ENCODE results near the gene ABHD13.
"Not testable (repeated sequence)": the region's sequence is repeated elsewhere in the genome, so short reads cannot be mapped to it uniquely, and the experiment has no call there.

The ABHD13 gene

DNA sequence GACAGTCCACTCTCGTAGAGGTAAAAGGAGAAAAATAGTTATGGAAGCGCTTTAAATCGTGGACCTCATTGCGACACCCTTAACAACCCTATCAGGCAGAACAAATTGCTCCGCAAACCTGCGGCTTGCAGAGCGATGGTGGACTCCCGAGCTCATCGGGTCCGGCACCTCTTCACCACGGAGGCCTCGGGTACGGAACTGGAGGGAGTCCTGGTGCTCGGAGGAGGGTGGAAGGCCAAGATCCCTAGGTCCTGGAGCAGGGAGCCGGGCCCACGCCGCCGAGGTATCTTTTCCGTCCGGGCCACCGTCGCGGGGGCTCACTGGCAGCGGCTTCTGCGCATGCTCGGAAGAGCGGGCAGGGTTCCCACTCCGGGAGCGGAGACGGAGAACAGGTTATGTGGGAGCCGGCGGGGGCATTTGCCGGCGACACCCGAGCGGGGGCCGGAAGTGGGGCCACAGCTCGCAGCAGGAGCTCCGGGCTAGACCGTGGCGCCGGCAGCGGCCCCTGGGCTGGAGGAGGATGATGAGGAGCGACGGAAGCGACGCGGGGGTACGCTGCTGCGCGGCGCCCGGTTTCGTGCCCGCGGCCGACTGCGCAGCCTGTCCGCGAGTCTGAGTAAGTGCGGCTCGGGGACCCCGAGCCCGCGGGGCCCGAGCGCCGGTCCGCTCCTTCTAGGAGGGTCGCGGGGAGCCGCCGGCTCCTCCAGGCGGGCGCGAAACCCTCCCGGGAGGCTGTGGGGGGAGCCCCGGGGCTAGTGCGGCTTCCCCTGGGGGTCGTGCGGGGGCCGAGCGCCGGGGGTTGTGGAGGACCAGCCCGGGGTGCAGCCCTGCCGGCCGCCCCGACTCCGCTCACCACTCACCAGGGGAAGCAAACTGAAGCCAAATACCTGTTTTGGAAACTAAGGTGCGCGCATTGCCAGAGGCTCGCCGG is at the start of gene ABHD13:
ABHD13 (plus strand) TSS at position 349 of the 931 bp plus-strand sequence. CDS start 10,827 bp downstream, outside the sequence.
- peak; percentile 82 for DNase-seq (ENCODE audit: low read depth)

DNA sequence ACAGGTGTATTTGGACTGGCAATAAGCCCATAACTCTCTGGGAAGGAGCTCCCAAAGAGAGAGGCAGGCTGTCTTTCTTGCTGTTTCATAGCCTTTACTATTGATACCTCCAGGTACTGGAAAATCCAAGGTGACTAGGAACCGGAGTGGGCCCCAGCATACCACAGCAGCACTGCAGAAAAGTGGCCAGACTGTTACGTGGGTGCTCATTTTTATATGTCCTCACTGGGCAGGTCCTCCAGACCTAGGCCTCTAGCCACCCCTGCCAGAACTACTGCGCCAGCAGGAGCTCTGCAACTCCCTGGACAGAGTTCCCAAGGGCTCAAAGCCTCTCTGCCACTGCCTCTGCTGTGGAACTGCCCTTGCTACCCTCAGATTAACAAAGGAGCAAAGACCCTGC is 49.3 kb upstream of the ABHD13 start:
- DNase-seq (ENCODE audit: low read depth) = no peak

DNA sequence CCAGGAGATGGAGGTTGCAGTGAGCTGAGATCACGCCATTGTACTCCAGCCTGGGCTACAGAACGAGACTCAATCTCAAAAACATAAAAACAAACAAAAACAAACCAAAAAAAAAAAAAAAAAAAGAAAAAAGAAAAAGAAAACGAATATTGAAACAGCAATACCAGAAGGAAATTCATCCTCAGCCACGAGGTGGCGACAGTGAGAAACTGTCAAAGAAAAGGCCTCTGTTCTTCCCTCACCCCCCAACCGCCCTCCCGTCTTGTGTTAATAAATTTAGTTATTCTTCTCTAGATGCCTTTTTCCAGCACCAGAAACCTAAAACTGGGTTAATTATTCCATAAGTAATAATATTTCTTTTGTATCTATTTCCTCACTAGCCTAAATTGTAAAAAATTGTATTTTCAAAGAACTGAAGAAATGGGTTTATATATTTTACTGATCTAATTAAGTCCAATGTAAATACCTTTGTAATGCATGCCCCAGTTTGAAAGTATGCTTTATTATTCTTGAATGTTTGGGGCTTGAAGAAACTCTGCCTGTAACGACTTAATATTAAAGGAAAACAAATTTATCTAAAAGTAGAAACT is 41.4 kb upstream of the ABHD13 start:
- DNase-seq (ENCODE audit: low read depth) = peak; percentile 35

DNA sequence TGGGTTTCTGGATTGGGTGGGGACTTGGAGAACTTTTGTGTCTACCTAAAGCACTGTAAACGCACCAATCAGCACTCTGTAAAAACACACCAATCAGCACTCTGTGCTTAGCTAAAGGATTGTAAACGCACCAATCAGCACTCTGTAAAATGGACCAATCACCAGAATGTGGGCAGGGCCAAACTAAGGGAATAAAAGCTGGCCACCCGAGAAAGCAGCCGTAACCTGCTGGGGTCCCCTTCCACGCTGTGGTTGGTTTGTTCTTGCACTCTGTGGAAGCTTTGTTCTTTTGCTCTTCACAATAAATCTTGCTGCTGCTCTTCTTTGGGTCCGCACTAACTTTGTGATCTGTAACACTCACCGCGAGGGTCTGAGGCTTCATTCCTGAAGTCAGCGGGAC is 40.1 kb upstream of the ABHD13 start:
- no peak for DNase-seq (ENCODE audit: low read depth)

DNA sequence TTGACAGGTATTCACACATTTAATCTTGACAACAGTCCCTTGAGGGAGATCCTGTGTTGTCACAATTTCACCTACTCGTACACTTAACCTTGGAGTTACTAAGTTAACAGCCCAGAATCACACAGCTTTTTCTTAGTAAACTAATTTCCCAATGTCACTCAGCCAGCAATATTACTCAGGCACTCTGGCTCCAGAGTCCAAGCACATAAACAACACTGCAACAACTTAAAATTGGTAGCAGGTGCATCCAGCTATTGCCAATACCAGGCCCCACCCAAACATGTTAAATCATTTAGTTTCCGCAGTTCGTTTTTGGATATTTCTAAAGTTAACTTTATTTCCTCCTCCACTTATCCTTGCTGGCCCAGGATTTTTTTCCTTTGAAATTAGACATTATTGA is 35.5 kb upstream of the ABHD13 start:
- no peak for DNase-seq (ENCODE audit: low read depth)

DNA sequence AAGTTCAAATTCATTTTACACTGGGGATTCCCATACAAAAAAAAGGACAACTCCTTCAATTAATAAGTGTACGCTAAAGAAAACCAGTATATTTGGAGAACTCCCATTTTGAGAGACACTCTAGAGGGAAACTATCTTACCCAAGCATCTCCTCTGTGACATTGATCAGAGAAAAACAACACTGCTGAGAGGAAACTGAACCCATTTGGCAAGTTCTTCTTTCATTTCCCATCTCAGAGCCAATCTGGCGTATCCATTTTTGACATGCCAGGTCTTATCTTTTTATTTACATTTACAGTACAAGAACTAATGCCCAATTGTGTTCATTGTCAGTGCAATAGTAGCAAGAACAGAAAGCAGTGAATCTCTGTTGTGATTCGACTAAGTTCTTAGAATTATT is 33.0 kb upstream of the ABHD13 start:
- no peak for DNase-seq (ENCODE audit: low read depth)

DNA sequence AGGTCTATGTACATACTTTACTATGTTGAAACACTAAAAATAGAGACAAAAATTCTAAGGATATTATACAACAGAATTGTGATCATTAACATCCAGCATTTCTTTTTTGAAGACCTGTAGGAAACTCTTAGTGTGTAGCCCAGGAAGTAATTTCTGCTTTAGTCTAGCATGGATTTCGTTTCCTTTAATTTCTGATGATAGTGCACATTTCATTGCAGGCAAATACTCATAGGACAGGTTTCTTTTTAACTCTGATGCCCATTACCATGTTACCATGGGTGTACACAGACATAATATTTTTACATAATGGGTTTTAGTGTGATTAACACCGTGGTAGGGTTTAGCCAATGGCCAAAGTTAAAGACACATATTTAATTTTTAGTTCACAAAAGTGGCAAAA is 29.9 kb upstream of the ABHD13 start:
- DNase-seq (ENCODE audit: low read depth) = no peak

DNA sequence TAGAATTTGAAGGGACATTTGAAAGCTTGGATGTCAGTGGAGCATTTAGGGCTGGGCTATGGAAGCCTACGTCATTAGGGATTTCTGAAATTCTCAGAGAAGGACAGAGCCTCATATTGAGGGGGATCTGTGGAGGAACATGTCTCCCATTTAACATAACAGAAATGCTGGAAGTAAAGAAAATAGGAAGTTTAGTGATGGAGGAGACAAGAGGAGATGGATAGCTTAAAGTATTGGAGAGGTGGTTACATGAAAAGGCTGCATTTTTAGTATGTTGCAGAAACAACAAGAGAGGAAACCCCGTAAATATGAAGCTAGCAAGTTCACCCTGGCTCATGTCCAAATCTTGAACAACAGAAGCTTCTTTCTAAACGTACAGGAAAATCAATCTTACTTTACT is 27.3 kb upstream of the ABHD13 start:
- DNase-seq (ENCODE audit: low read depth) = no peak

DNA sequence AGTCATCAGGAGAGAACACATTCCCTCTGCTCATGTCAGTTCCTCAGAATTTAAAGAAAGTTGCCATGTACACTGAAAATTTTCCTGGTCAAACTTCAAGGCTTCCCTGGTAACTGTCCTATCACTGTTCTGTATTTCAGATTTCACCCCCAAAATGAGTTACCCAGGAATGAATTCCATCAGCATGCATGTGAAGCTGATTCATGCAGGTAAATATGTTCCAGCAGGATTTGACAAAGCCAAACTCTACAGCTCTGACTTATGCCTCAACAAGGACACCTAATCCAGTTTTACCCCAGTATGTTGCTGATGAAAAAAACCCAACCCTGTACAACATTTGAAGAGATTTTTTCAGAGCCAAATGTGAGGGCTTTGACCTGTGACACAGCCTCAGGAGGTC is 24.4 kb upstream of the ABHD13 start:
- no peak for DNase-seq (ENCODE audit: low read depth)

DNA sequence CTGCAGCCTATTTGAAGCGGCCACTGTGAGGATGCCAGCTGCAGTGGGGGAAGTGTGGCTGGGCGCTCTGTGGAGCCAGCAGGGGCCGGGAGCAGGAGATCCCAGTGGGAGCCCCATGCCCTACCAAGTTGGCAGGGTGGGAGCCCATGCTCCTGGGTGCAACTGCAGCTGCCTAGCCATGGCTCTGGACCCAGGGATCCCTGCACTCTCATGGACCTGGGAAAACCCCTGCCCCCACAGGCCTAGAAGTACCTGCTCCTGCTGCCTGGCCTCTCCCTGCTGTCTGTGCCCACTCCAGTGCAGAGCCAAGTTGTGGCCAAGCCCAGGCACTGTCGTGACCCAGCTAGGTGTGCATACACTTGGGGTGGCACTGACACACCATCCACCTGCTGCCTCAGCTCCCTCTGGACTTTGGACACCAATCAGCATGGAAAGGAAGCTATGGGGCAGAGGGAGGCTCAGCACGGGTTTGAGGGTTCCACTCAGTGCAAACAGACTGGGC is 23.7 kb upstream of the ABHD13 start:
- DNase-seq (ENCODE audit: low read depth) = no peak

DNA sequence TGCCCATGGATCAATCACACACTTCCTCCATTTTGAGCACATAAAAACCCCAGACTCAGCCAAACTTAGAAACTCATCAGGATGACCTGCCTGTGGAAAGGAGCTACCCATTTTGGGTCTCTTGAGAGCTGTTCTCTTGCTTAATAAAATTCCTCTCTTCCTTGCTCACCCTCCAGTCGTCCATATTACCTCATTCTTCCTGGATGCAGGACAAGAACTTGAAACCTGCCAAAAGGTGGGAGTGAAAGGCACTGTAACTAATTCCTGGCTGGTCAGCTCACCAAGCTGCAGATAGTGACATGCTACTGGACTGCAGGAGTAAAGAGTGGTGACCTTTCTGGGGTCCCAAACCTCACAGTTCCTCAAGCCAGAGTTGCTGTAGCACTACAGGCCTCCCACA is 23.0 kb upstream of the ABHD13 start:
- DNase-seq (ENCODE audit: low read depth) = no peak

DNA sequence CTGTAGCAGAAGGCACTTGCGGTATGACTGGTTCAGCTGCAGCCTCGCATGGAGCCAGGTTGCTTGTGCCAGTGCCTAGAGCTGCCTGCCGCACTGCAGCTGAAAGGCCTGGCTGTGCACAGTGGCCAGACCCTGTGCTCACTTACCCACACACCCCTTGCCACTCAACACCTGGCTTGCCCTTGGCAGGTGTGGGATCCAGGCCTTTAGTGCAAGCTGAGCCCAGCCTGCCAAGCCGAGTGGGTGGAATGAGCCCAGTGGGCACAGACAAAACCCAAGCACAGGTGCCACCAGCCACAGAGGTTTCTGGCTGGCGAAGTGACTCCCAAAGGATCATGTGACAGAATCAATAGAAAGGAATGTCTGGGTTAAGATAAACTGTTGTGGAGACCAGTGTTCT is 22.3 kb upstream of the ABHD13 start:
- DNase-seq (ENCODE audit: low read depth) = no peak

DNA sequence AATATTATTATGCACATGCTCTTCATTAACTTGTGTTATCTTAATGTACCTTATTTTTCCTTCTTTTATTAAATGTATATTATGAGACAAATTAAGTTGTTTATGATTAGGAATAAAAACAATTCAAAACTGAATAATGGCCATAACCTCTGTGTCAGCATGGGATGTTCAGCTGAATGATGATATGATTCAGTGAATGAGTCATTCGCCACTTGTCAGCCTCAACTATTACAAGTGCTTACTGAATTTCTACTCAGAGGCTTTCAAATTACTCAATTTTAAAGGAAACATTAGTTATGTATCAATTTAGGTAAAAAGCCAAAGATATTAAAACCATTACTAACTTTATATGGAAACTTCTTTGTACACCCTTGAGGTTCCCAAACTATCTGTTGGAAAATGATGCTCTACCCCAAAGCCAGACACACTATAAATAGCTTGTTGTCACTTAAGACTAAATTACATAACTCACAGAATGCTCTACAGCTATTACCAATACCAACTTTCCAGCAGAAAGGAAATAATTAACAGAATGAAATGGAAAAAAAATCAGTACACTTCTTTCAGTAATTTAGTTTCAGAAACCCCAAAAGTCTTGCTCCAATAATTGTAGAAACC is 17.3 kb upstream of the ABHD13 start:
- no peak for DNase-seq (ENCODE audit: low read depth)

DNA sequence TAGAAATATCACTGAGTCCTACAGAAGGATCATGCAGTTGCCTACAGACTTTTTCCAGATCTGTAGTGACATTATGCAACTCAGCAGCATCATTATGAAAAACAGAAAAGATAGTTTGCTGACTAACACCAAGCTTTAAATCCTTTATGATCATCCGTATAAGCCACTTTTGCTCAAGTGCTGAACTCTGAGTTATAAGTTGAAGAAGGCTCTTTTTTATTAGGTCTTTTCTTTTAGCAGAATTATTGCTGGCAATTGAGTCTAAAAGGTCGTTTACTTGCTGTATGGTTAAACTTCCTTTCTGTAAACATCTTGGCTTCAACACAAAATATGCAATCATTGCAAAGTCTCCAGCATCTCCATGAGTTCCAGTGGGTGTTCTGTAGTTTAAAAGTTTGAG is 7.6 kb upstream of the ABHD13 start:
- DNase-seq (ENCODE audit: low read depth) = no peak

DNA sequence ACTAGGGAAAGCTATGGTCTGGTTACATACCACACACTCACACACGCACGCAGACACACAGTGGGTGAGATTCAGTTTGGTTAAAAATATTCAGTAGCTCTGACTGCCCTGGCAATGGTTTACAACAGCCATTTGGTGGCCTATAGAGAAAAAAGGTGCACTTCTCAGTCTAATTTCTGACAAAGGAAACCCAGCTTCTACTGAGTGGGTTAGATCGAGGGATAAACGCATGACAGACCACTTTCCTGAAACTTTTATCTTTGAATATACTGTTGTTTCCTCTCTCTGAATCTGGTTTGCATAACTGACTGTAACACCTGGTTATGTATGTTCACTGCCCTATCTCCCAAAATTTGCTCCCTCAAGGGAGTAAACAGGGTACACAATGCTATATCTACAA is 5.3 kb upstream of the ABHD13 start:
- no peak for DNase-seq (ENCODE audit: low read depth)

DNA sequence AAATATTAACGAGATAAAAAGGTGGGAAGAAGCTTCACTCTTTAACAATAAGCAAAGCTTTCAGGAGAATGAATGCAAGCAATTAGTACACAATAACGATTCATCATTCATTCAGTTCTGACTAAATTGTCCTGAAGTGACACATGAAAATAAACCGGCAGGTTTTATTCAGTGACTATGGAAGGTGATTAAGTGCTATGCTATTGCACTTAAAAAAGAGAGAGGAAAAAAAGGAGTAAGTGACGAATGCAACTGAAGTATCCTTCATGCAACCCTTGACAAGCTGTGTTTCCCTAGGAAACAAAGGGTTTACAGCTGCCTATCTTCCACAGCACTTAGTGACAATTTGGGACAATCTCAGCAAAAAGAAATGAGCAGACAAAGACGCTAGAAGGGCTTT is 4.2 kb upstream of the ABHD13 start:
- DNase-seq (ENCODE audit: low read depth) = no peak

DNA sequence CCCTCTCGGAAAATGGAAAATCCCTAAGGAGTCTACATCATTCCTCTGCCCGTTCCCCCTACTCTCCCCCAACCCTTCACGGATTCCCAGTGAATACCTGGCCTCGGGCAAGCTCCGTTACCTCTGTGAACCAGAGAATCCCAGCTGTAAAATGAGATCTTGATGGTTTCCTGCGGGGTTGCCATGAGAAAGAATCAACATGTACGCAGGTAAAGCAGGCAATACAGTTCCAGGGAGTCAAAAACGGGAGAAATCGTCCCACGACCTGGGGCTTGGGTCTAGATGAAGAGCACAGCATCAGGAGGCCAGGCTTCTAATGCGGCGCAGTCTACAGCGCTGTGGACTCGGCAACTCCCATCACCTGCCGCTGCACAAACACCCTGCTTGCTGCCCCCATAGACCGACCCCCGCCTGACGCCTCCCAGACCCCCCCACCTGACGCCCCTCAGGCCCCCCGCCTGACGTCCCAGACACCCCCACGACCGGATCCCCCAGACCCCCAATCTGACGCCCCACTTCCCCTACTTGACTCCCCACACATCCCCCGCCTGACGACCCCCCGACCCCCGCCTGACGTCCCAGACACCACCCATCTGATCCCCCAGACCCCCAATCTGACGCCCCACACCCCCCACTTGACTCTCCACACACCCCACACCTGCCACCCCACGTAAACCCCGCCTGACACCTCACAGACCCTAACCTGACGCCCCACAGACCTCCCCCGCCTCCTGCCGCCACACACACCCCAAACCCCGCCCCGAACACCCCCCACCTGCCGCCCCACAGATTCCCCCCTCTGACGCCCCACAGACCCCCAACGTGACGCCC is 3.5 kb upstream of the ABHD13 start:
- DNase-seq (ENCODE audit: low read depth) = no peak

DNA sequence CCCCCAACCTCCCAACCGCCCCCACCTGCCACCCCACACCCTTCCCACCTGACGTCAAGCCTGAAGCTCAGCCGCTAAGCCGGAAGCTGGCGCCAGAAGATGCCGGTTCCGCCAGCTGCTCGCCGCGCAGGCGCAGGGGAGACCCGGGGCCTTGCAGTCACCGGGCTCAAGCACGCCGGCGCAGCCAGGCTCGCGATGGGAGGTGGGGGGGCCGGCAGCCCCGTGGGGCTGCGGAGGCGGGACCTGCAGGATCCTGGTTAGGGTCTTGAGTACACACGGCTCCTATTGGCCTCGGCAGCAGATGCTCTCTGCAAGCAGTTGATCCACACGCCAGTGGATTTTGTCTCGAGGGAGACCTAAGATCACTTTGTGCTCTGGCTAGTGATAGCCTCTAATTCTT is 2.8 kb upstream of the ABHD13 start, which contains the start of gene LIG4:
LIG4 (minus strand) TSS at position 101 of the 400 bp plus-strand sequence. CDS start 4,268 bp downstream, outside the sequence.
- peak; percentile 92 for DNase-seq (ENCODE audit: low read depth)

DNA sequence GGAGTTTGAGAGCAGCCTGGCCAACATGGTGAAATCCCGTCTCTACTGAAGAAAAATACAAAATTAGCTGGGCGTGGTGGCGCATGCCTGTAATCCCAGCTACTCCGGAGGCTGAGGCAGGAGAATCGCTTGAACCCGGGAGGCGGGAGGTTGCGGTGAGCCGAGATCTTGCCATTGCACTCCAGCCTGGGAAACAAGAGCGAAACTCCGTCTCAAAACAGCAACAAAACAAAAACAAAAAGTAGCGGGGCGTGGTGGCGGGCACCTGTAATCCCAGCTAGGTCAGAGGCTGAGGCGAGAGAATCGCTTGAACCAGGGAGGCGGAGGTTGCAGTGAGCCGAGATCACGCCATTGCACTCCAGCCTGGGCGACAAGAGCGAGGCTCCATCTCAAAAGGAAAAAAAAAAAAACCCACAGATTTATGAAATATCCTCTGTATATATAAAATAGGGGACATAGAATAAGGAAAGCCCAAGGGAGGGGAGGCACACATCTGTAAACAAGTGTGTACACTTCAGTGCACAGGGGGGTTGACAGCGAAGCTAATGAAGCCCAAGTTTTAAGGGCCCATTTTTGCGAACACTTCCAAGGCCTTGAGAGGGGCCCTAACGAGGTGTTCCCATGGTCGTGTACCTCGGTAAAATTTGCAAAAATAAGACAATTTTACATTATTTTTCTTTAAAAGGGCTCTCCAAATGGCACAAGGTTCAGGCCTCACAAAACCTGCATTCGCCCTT is 717 bp upstream of the ABHD13 start:
- DNase-seq (ENCODE audit: low read depth) = not testable (repeated sequence)

DNA sequence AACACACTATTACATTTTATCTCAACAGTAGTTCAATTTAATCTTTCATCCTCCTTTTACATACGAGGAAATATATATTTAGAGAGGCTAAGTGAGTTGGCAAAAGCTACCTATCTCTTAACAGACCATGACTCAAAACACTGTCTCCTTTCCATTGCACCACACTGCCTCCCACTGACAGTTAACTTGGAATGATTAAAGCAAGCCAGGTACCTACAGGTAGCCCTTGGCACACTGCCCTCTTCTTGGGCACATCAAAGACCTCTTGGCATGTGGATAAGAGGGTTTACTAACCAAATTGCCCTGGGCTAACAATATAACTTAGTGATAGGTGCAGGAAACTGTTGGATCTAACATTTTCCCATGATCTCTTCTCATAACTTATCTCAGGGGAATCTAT is 1.8 kb downstream of the ABHD13 start:
- no peak for DNase-seq (ENCODE audit: low read depth)

Measured in stimulated activated CD4-positive, alpha-beta T cell treated with anti-CD3 and anti-CD28 coated beads, Interleukin-2, amount 100 ng/mL, for 4 hours (primary cell).